H9 (cell line): ENCODE results near the gene WDR77. TPM values are rescaled to one million over a fixed set of nuclear protein-coding genes. Genes with fewer than 3 reads are reported as not detected.

ENCODE experiments used
- DNase-seq: peaks from one replicate; pipeline ENCODE4 v3.0.0-alpha.2; 2017
- H2AFZ ChIP-seq: one replicate; pipeline ENCODE4 v1.6.1; 2013; ENCODE audit warnings: mild to moderate bottlenecking, low read length, control low read depth, moderate library complexity
- H2AK5ac ChIP-seq: 2 replicates; pipeline ENCODE4 v1.6.1; 2013; ENCODE audit warnings: low read length, control low read depth, mixed read lengths; ENCODE audit not compliant: insufficient read length
- H2BK120ac ChIP-seq: one replicate; pipeline ENCODE4 v1.6.1; 2013; ENCODE audit warnings: low read depth, mild to moderate bottlenecking, low read length, control low read depth, inconsistent platforms; ENCODE audit not compliant: poor library complexity, severe bottlenecking
- H2BK12ac ChIP-seq: 2 replicates; pipeline ENCODE4 v1.6.1; 2013; ENCODE audit warnings: low read length, control low read depth, mixed read lengths, low read depth; ENCODE audit not compliant: insufficient read length
- H2BK15ac ChIP-seq: 2 replicates; pipeline ENCODE4 v1.6.1; 2013; ENCODE audit warnings: low read depth, low read length, control low read depth
- H2BK20ac ChIP-seq: one replicate; pipeline ENCODE4 v1.6.1; 2013; ENCODE audit warnings: low read depth, mild to moderate bottlenecking, low read length, control low read depth, inconsistent platforms; ENCODE audit not compliant: poor library complexity, severe bottlenecking
- H2BK5ac ChIP-seq: 2 replicates; pipeline ENCODE4 v1.6.1; 2013; ENCODE audit warnings: low read length, control low read depth, mixed read lengths; ENCODE audit not compliant: insufficient read length
- H3K14ac ChIP-seq: 2 replicates; pipeline ENCODE4 v1.6.1; 2013; ENCODE audit warnings: low read length, control low read depth; ENCODE audit not compliant: insufficient read depth
- H3K18ac ChIP-seq: 2 replicates; pipeline ENCODE4 v1.6.1; 2013; ENCODE audit warnings: low read depth, mild to moderate bottlenecking, mixed read lengths, low read length, control low read depth; ENCODE audit not compliant: insufficient read length
- H3K23ac ChIP-seq: 2 replicates; pipeline ENCODE4 v1.6.1; 2013; ENCODE audit warnings: low read length, control low read depth, mixed read lengths, low read depth; ENCODE audit not compliant: insufficient read length
- H3K23me2 ChIP-seq: 2 replicates; pipeline ENCODE4 v1.6.1; 2013; ENCODE audit warnings: low read depth, mild to moderate bottlenecking, mixed read lengths, low read length, control low read depth; ENCODE audit not compliant: insufficient read length, poor library complexity, severe bottlenecking
- H3K27ac ChIP-seq: 2 replicates; pipeline ENCODE4 v1.5.1; 2013; ENCODE audit warnings: low read length, control low read depth, mixed read lengths, low read depth; ENCODE audit not compliant: insufficient read length
- H3K27me3 ChIP-seq: 2 replicates; pipeline ENCODE4 v1.6.1; 2013; ENCODE audit warnings: low read length, control low read depth, inconsistent platforms; ENCODE audit not compliant: insufficient read depth
- H3K4ac ChIP-seq: 2 replicates; pipeline ENCODE4 v1.6.1; 2013; ENCODE audit warnings: low read depth, mild to moderate bottlenecking, control low read depth, inconsistent platforms, low read length, moderate library complexity
- H3K4me1 ChIP-seq: 2 replicates; pipeline ENCODE4 v1.6.1; 2013; ENCODE audit warnings: low read length, control low read depth, inconsistent platforms; ENCODE audit not compliant: insufficient read depth
- H3K4me2 ChIP-seq: 2 replicates; pipeline ENCODE4 v1.6.1; 2013; ENCODE audit warnings: low read length, control low read depth, mixed read lengths; ENCODE audit not compliant: insufficient read length, insufficient read depth
- H3K56ac ChIP-seq: 2 replicates; pipeline ENCODE4 v1.6.1; 2013; ENCODE audit warnings: low read depth, mild to moderate bottlenecking, mixed read lengths, low read length, control low read depth; ENCODE audit not compliant: insufficient read length
- H3K79me1 ChIP-seq: 2 replicates; pipeline ENCODE4 v1.6.1; 2013; ENCODE audit warnings: low read depth, mild to moderate bottlenecking, moderate library complexity, low read length, control low read depth, inconsistent platforms; ENCODE audit not compliant: insufficient read depth, poor library complexity, severe bottlenecking
- H3K79me2 ChIP-seq: 2 replicates; pipeline ENCODE4 v1.6.1; 2013; ENCODE audit warnings: low read length, control low read depth, inconsistent platforms; ENCODE audit not compliant: insufficient read depth
- H3K9ac ChIP-seq: 2 replicates; pipeline ENCODE4 v1.6.1; 2013; ENCODE audit warnings: low read length, control low read depth, mixed read lengths; ENCODE audit not compliant: insufficient read length; ENCODE audit errors: extremely low read depth
- H3K9me3 ChIP-seq: one replicate; pipeline ENCODE4 v1.6.1; 2013; ENCODE audit warnings: low read depth, low read length, inconsistent platforms; ENCODE audit not compliant: control insufficient read depth
- H3T11ph ChIP-seq: one replicate; pipeline ENCODE4 v1.6.1; 2013; ENCODE audit warnings: mild to moderate bottlenecking, low read length, control low read depth, inconsistent platforms
- H4K20me1 ChIP-seq: one replicate; pipeline ENCODE4 v1.6.1; 2013; ENCODE audit not compliant: control insufficient read depth, insufficient read length, insufficient read depth
- H4K5ac ChIP-seq: 2 replicates; pipeline ENCODE4 v1.6.1; 2013; ENCODE audit warnings: low read depth, mild to moderate bottlenecking, mixed read lengths, low read length, control low read depth; ENCODE audit not compliant: insufficient read length
- H4K8ac ChIP-seq: replicated peaks from 2 replicates; pipeline ENCODE4 v1.6.1; 2013; ENCODE audit warnings: low read length, control low read depth, mixed read lengths, low read depth; ENCODE audit not compliant: insufficient read length
- H4K91ac ChIP-seq: 2 replicates; pipeline ENCODE4 v1.6.1; 2013; ENCODE audit warnings: low read depth, mild to moderate bottlenecking, moderate library complexity, mixed read lengths, low read length, control low read depth; ENCODE audit not compliant: insufficient read length
- H3K27ac Mint-ChIP-seq, 3 experiments: 2 replicates in 2 of 3; 3 replicates in 1 of 3; pipeline ENCODE4 v1.8.0; 2020 to 2021; ENCODE audit warnings: mixed read lengths in 3 of 3, mild to moderate bottlenecking in 1 of 3, moderate library complexity in 1 of 3
- H3K27me3 Mint-ChIP-seq: 2 replicates; pipeline ENCODE4 v1.8.0; 2021; ENCODE audit warnings: low read depth, mild to moderate bottlenecking, moderate library complexity, mixed read lengths
- H3K36me3 Mint-ChIP-seq, 3 experiments: 2 replicates in 2 of 3; 3 replicates in 1 of 3; pipeline ENCODE4 v1.8.0; 2020 to 2021; ENCODE audit warnings: low read depth in 3 of 3, mixed read lengths in 3 of 3; ENCODE audit not compliant: insufficient read depth in 1 of 3
- H3K4me1 Mint-ChIP-seq, 2 experiments: 2 replicates each; pipeline ENCODE4 v1.8.0; 2020; ENCODE audit warnings: mixed read lengths in 2 of 2
- H3K4me3 Mint-ChIP-seq, 2 experiments: 2 replicates in 1 of 2; 3 replicates in 1 of 2; pipeline ENCODE4 v1.8.0; 2020 to 2021; ENCODE audit warnings: mild to moderate bottlenecking in 2 of 2, mixed read lengths in 2 of 2, moderate library complexity in 1 of 2
- H3K9me3 Mint-ChIP-seq, 2 experiments: 2 replicates in 1 of 2; 3 replicates in 1 of 2; pipeline ENCODE4 v1.8.0; 2020; ENCODE audit warnings: mild to moderate bottlenecking in 2 of 2, mixed read lengths in 2 of 2, moderate library complexity in 1 of 2
- WGBS: extraction: QIAGEN DNeasy Blood & Tissue Kit; methylation state at CpG from one replicate; pipeline ENCODE4 v1.1.7; 2013; ENCODE audit warnings: missing lambda C conversion rate, low lambda C conversion rate, mixed read lengths; ENCODE audit not compliant: insufficient read length; ENCODE audit errors: extremely low coverage; 5-methylcytosine and 5-hydroxymethylcytosine counted together
- total RNA-seq: library from RNA; stranded (reverse); gene quantifications from 2 replicates; pipeline ENCODE4 v1.2.1, GENCODE V29; 2021
- TF ChIP-seq, protein P1 (sequence below): fragments of 200-600 bp; sonication (generic); conservative IDR thresholded peaks from 3 replicates; pipeline ENCODE4 v1.8.0; 2021; ENCODE audit warnings: antibody characterized with exemption, mild to moderate bottlenecking

Gene WDR77
- total RNA-seq, 1 experiment from 2014 or later, result 70.9 TPM

- Histone ChIP-seq H4K5ac (no peak overlapping the region), H4K20me1 (no peaks in the 10 kb centered on the region), H3T11ph (no peak overlapping the region), H2BK20ac (no peak overlapping the region), H4K8ac (no peak overlapping the region), H2BK5ac (no peak overlapping the region), H4K91ac (no peak overlapping the region), H3K23ac (no peak overlapping the region), H3K27ac (no peak overlapping the region), H2AK5ac (no peak overlapping the region), H3K79me1 (no peaks in the 10 kb centered on the region), H3K23me2 (no peaks in the 10 kb centered on the region), H3K79me2 (no peaks in the 10 kb centered on the region), H3K9me3 (no peaks in the 10 kb centered on the region), H3K9ac (no peak overlapping the region), H2BK15ac (no peak overlapping the region), H2AFZ (no peak overlapping the region), H2BK120ac (no peak overlapping the region), H3K18ac (no peak overlapping the region), H3K27me3 (no peaks in the 10 kb centered on the region), H2BK12ac (no peak overlapping the region), H3K4ac (no peak overlapping the region), H3K14ac (no peak overlapping the region), H3K56ac (no peak overlapping the region), H3K4me1 (no peaks in the 10 kb centered on the region), H3K4me2 (no peak overlapping the region)
- no CpG with 5 or more reads among the region's 5 CpGs for WGBS
- H3K9me3 Mint-ChIP-seq, result no peaks in the 10 kb centered on the region
- no peaks in the 10 kb centered on the region for H3K27me3 Mint-ChIP-seq
- no peaks in the 10 kb centered on the region; a peak in 1 of 7 replicates for H3K36me3 Mint-ChIP-seq
- TF ChIP-seq, protein P1, sequence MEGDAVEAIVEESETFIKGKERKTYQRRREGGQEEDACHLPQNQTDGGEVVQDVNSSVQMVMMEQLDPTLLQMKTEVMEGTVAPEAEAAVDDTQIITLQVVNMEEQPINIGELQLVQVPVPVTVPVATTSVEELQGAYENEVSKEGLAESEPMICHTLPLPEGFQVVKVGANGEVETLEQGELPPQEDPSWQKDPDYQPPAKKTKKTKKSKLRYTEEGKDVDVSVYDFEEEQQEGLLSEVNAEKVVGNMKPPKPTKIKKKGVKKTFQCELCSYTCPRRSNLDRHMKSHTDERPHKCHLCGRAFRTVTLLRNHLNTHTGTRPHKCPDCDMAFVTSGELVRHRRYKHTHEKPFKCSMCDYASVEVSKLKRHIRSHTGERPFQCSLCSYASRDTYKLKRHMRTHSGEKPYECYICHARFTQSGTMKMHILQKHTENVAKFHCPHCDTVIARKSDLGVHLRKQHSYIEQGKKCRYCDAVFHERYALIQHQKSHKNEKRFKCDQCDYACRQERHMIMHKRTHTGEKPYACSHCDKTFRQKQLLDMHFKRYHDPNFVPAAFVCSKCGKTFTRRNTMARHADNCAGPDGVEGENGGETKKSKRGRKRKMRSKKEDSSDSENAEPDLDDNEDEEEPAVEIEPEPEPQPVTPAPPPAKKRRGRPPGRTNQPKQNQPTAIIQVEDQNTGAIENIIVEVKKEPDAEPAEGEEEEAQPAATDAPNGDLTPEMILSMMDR, result no peak
- H3K27ac Mint-ChIP-seq, result no peak overlapping the region
- H3K4me3 Mint-ChIP-seq, result no peak overlapping the region
- no peak for DNase-seq
- H3K4me1 Mint-ChIP-seq, result no peaks in the 10 kb centered on the region
These were observed 21.5 kb upstream of the WDR77 start for GRCh38 chr1:111470596-111470995.
